CD4-positive, alpha-beta memory T cell (primary cell): Measurements from ENCODE around the gene ELOVL2. TPM values are rescaled to one million over a fixed set of nuclear protein-coding genes. Genes with fewer than 3 reads are reported as not detected.

Source experiments
- polyA plus RNA-seq, 2 donors: library from polyadenylated mRNA; unstranded; fragments of 300-500 nt; fragmentation: Illumina TruSeq; gene quantifications; one replicate each; pipeline ENCODE4 v1.2.3, GENCODE V29; 2021
- total RNA-seq, 2 experiments: library from RNA; stranded (reverse); gene quantifications; one replicate each; pipeline ENCODE4 v1.2.3, GENCODE V29; 2021

ELOVL2 gene
- total and polyA plus RNA-seq, 4 experiments from 2014 or later: not detected

Other genes with a start within 250 kb of the ELOVL2 start
- gene MAK, start 205.8 kb downstream of the ELOVL2 start, total RNA-seq: not detected
- gene MAK, start 205.8 kb downstream of the ELOVL2 start, polyA plus RNA-seq: under 1 TPM in 1 of 2 donors, not detected in 1; 0.14 TPM
- gene GCM2, start 162.3 kb downstream of the ELOVL2 start, total RNA-seq: not detected
- not detected for gene GCM2, start 162.3 kb downstream of the ELOVL2 start, polyA plus RNA-seq
- not detected for gene SYCP2L, start 157.3 kb downstream of the ELOVL2 start, total RNA-seq
- not detected for gene SYCP2L, start 157.3 kb downstream of the ELOVL2 start, polyA plus RNA-seq
- 1 to 10 TPM; 5.4 to 6.1 TPM for gene SMIM13, start 49.5 kb upstream of the ELOVL2 start, total RNA-seq
- 1 to 10 TPM; 2.1 to 5.2 TPM for gene SMIM13, start 49.5 kb upstream of the ELOVL2 start, polyA plus RNA-seq
- not detected for gene ERVFRD-1, start 67.4 kb upstream of the ELOVL2 start, total RNA-seq
- under 1 TPM; 0.05 to 0.29 TPM for gene ERVFRD-1, start 67.4 kb upstream of the ELOVL2 start, polyA plus RNA-seq
- 10 to 100 TPM; 42.7 to 47.4 TPM for gene NEDD9, start 188.4 kb upstream of the ELOVL2 start, total RNA-seq
- 10 to 100 TPM; 17.2 to 38.5 TPM for gene NEDD9, start 188.4 kb upstream of the ELOVL2 start, polyA plus RNA-seq